GM12875 (cell line): ENCODE measurements around the gene CRHR1.

Experiments used
- H3K4me3 ChIP-seq: one replicate; pipeline ENCODE4 v1.5.1; 2011; ENCODE audit warnings: low read depth, low read length, control low read depth
- TF ChIP-seq, protein P1 (sequence below): IDR thresholded peaks from 2 replicates; pipeline ENCODE4 v1.5.1; 2011; ENCODE audit warnings: low read depth, mild to moderate bottlenecking, control low read depth, inconsistent platforms, low read length, moderate library complexity, borderline replicate concordance; ENCODE audit not compliant: insufficient read depth

CRHR1 gene

DNA sequence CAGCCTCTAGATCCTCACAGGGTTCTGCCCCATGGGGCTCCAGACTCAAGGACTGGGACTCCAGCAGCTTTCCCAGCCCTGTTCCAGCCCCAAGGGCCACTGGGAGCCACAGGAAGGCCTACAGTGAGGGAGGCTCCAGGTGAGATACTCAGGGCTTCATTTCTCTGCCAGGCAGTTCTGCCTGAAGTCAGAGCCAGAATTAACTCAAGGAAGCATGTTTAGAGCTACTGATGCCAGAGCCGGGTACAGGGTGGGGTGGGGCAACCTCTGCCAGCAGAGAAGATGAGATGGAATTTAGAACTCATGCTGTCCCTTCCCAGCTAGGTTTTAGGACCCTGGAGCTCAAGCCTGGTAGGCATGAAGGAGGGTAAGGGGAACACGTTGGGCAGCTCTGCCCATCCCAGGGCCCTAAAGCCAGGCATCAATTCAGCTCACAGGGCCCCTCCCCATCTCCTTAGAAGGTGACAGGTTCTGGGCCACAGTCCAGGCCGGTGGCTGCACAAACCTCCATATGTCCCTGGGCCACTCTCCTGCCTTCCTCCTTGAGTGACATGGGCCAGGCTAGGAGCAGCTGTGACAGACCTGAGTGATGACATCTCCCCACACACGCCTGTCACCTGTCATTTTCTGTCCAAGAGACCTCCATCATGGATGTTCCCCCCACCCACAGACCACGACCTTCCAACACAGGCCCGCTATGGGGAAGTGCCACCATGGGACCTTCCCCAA is 36.1 kb downstream of the CRHR1 start:
- TF ChIP-seq, protein P1, sequence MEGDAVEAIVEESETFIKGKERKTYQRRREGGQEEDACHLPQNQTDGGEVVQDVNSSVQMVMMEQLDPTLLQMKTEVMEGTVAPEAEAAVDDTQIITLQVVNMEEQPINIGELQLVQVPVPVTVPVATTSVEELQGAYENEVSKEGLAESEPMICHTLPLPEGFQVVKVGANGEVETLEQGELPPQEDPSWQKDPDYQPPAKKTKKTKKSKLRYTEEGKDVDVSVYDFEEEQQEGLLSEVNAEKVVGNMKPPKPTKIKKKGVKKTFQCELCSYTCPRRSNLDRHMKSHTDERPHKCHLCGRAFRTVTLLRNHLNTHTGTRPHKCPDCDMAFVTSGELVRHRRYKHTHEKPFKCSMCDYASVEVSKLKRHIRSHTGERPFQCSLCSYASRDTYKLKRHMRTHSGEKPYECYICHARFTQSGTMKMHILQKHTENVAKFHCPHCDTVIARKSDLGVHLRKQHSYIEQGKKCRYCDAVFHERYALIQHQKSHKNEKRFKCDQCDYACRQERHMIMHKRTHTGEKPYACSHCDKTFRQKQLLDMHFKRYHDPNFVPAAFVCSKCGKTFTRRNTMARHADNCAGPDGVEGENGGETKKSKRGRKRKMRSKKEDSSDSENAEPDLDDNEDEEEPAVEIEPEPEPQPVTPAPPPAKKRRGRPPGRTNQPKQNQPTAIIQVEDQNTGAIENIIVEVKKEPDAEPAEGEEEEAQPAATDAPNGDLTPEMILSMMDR, result no peak

GRCh38 chr17:45821147-45821546 is 37.0 kb downstream of the CRHR1 start:
- TF ChIP-seq, protein P1, result no peak
- no peak overlapping the region for H3K4me3 ChIP-seq

More for the DNA sequence above, 36.1 kb downstream of the CRHR1 start:
- H3K4me3 ChIP-seq, result no peak overlapping the region

GRCh38 chr17:45823598-45823997 is 39.5 kb downstream of the CRHR1 start:
- no peak overlapping the region for H3K4me3 ChIP-seq
- TF ChIP-seq, protein P1, result no peak

- H3K4me3 ChIP-seq, result no peak overlapping the region
- TF ChIP-seq, protein P1, result no peak
Observed at GRCh38 chr17:45824475-45824874, 40.4 kb downstream of the CRHR1 start.

DNA sequence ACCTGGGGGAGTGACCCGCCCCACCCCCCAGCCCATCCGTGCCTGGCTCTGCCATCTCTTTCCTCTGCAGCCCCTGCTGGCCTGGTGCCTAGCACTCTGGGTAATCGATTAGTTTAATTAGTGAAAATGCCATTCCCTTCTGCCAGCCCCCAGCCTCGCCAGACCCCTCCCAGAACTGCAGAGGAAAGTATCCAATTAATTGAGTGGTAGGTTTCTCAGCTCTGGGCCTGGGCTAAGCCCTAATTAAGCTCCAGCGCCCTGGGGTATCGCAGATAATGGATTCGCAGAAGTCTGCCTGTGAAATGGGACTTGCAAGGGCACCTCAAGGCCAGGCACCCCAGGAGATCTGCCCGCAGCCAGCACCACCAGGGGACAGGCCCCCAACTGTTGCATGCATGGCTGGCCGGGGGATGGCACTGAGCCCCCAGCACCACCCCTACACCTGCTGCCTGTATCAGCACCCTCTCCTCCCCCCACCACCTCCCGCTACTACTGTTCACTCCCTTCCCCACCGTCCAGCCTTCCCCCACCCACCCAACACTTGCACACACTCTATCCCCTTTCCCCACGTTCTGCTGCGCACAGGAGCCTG is 40.9 kb downstream of the CRHR1 start:
- TF ChIP-seq, protein P1, result no peak
- no peak overlapping the region for H3K4me3 ChIP-seq

DNA sequence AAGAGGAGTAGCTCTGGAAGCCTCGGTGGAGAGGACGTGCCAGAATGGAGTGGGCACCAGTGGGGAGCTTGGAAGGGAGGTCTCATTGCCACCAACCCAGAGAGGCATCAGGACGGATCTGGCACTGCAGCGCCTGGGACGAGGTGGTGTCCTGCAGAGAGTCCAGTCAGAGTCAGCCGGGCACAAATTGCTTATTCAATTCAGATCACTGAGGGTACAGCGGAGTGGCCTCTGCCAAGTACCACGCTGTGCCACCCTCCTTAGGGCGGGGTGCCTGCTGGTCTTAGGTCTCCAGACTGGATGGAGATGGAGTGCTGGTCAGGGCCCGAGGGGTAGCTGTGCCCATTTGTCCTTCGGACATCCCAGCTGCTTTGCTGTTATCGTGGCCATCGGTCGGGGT is 41.7 kb downstream of the CRHR1 start:
- TF ChIP-seq, protein P1, result no peak
- no peak overlapping the region for H3K4me3 ChIP-seq
